ENCODE data around the gene MRPL21. TPM values are rescaled to one million over a fixed set of nuclear protein-coding genes. Genes with fewer than 3 reads are reported as not detected.

MRPL21 gene
- total RNA-seq, 1 donor from 2014 or later: 69.1 TPM

DNA sequence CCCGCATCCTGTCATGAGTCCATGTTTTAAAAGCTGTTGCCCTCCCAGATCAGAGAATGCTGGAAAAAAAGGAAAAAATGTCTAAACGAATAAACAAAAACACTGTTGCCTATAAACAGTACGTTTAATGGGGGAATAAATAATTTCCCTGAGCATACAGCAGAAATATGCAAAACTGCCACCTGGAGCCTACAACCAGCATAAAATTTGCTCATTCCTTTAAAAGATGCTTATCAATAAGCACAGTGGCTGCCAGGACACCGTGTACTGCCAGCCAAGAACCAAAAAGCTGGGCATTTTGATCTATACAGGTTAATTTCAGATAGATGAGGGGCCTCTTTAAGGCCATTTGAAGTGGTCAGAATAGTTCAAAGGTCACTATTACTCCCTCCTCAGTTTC lies 56.2 kb downstream of the MRPL21 start:
- Histone ChIP-seq H3K36me3 (ENCODE audit: insufficient read depth, low read length) (no peaks in the 10 kb centered on the region), H3K27me3 (ENCODE audit: insufficient read depth, low read length) (peaks cover 38% of the 10 kb centered on the region), H3K4me1 (ENCODE audit: insufficient read depth, low read length) (peaks cover 11% of the 10 kb centered on the region), H3K79me2 (ENCODE audit: insufficient read depth, low read length) (no peaks in the 10 kb centered on the region), H3K9ac (ENCODE audit: low read length) (no peak overlapping the region), H3K27ac (ENCODE audit: low read depth, low read length) (no peak overlapping the region), H3K4me2 (ENCODE audit: low read length) (no peak overlapping the region), H3K9me3 (ENCODE audit: insufficient read depth, low read depth, low read length) (no peaks in the 10 kb centered on the region), H3K4me3 (ENCODE audit: insufficient read depth, low read depth, low read length) (no peak overlapping the region), H2AFZ (ENCODE audit: low read depth, low read length) (no peak overlapping the region), H4K20me1 (ENCODE audit: insufficient read depth, low read length) (no peaks in the 10 kb centered on the region)
- H3K4me3 Mint-ChIP-seq (ENCODE audit: unreplicated experiment): no peak overlapping the region
- H3K9me3 Mint-ChIP-seq (ENCODE audit: unreplicated experiment): peaks cover 2% of the 10 kb centered on the region
- H3K27ac Mint-ChIP-seq (ENCODE audit: unreplicated experiment): no peak overlapping the region
- no peaks in the 10 kb centered on the region for H3K4me1 Mint-ChIP-seq (ENCODE audit: low read depth, unreplicated experiment)
- TF ChIP-seq EZH2 (IDR thresholded peaks at IDR 0.05; ENCODE audit: insufficient read depth, low read length): no peak
- TF ChIP-seq, protein P1, sequence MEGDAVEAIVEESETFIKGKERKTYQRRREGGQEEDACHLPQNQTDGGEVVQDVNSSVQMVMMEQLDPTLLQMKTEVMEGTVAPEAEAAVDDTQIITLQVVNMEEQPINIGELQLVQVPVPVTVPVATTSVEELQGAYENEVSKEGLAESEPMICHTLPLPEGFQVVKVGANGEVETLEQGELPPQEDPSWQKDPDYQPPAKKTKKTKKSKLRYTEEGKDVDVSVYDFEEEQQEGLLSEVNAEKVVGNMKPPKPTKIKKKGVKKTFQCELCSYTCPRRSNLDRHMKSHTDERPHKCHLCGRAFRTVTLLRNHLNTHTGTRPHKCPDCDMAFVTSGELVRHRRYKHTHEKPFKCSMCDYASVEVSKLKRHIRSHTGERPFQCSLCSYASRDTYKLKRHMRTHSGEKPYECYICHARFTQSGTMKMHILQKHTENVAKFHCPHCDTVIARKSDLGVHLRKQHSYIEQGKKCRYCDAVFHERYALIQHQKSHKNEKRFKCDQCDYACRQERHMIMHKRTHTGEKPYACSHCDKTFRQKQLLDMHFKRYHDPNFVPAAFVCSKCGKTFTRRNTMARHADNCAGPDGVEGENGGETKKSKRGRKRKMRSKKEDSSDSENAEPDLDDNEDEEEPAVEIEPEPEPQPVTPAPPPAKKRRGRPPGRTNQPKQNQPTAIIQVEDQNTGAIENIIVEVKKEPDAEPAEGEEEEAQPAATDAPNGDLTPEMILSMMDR (IDR thresholded peaks at IDR 0.05; ENCODE audit: insufficient read depth, low read depth, low read length): no peak
- peaks cover 76% of the 10 kb centered on the region for H3K27me3 Mint-ChIP-seq (ENCODE audit: low read depth, unreplicated experiment)
- H3K36me3 Mint-ChIP-seq (ENCODE audit: low read depth, unreplicated experiment): no peaks in the 10 kb centered on the region
- DNase-seq (ENCODE audit: low read depth): no peak
- no peak for FAIRE-seq

DNA sequence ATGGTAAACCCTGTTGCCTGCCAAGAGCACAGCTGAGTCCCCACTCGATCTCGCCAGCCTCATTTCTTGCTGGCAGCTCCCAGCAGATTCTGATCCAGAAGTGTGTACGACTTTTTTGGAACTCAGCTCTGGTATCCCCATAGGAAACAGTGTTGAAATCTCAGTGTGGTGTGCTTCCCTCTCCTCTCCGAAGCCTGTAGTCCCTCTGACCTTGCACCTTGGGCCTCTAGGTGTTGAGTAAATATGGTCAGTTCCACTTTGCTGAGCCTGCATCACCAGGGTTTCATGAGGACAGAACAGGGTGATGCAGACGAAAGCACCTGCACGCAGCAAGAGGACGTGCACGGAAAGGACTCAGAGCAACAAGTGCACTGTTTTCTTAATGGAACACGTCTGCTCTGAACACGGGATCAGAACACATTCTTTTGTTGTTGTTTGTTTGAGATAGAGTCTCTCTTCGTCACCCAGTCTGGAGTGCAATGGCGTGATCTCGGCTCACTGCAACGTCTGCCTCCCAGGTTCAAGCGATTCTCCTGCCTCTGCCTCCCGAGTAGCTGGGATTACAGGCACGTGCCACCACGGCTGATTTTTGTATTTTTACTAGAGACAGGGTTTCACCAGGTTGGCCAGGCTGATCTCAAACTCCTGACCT lies 58.2 kb downstream of the MRPL21 start:
- no peaks in the 10 kb centered on the region for H3K79me2 ChIP-seq (ENCODE audit: insufficient read depth, low read length)
- H3K4me2 ChIP-seq (ENCODE audit: low read length): no peak overlapping the region
- peaks cover 68% of the 10 kb centered on the region for H3K27me3 Mint-ChIP-seq (ENCODE audit: low read depth, unreplicated experiment)
- peaks cover 14% of the 10 kb centered on the region for H3K4me1 ChIP-seq (ENCODE audit: insufficient read depth, low read length)
- no peak overlapping the region for H3K9ac ChIP-seq (ENCODE audit: low read length)
- H3K9me3 Mint-ChIP-seq (ENCODE audit: unreplicated experiment): no peaks in the 10 kb centered on the region
- H3K9me3 ChIP-seq (ENCODE audit: insufficient read depth, low read depth, low read length): no peaks in the 10 kb centered on the region
- no peak overlapping the region for H3K27ac ChIP-seq (ENCODE audit: low read depth, low read length)
- H3K4me1 Mint-ChIP-seq (ENCODE audit: low read depth, unreplicated experiment): no peaks in the 10 kb centered on the region
- no peaks in the 10 kb centered on the region for H4K20me1 ChIP-seq (ENCODE audit: insufficient read depth, low read length)
- FAIRE-seq: no peak
- H3K36me3 ChIP-seq (ENCODE audit: insufficient read depth, low read length): no peaks in the 10 kb centered on the region
- peaks cover 40% of the 10 kb centered on the region for H3K27me3 ChIP-seq (ENCODE audit: insufficient read depth, low read length)
- no peak overlapping the region for H3K4me3 ChIP-seq (ENCODE audit: insufficient read depth, low read depth, low read length)
- H3K27ac Mint-ChIP-seq (ENCODE audit: unreplicated experiment): peak overlapping the region; percentile 9
- no peak for TF ChIP-seq EZH2 (IDR thresholded peaks at IDR 0.05; ENCODE audit: insufficient read depth, low read length)
- TF ChIP-seq, protein P1 (IDR thresholded peaks at IDR 0.05; ENCODE audit: insufficient read depth, low read depth, low read length): no peak
- no peak overlapping the region for H3K4me3 Mint-ChIP-seq (ENCODE audit: unreplicated experiment)
- no peaks in the 10 kb centered on the region for H3K36me3 Mint-ChIP-seq (ENCODE audit: low read depth, unreplicated experiment)
- no peak overlapping the region for H2AFZ ChIP-seq (ENCODE audit: low read depth, low read length)
- no peak for DNase-seq (ENCODE audit: low read depth)

DNA sequence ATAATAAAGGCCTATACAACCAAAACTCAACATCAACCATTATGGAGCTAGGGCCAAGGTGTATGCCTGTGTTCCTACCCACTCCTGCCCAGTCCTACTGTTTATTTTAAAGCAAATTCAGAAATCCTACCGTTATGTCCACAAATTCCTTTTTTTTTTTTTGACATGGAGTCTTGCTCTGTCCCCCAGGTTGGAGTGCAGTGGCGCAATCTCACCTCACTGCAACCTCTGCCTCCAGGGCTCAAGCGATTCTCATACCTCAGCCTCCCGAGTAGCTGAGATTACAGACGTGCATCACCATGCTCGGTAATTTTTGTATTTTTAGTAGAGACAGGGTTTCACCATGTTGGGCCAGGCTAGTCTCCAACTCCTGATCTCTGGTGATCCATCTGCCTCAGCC lies 58.8 kb downstream of the MRPL21 start:
- Mint-ChIP-seq H3K9me3 (ENCODE audit: unreplicated experiment) (no peaks in the 10 kb centered on the region), H3K4me3 (ENCODE audit: unreplicated experiment) (no peak overlapping the region), H3K36me3 (ENCODE audit: low read depth, unreplicated experiment) (no peaks in the 10 kb centered on the region), H3K27me3 (ENCODE audit: low read depth, unreplicated experiment) (peaks cover 70% of the 10 kb centered on the region), H3K27ac (ENCODE audit: unreplicated experiment) (peak overlapping the region; percentile 62), H3K4me1 (ENCODE audit: low read depth, unreplicated experiment) (no peaks in the 10 kb centered on the region)
- H3K9me3 ChIP-seq (ENCODE audit: insufficient read depth, low read depth, low read length): no peaks in the 10 kb centered on the region
- DNase-seq (ENCODE audit: low read depth) (no peak), FAIRE-seq (no peak)
- H3K27me3 ChIP-seq (ENCODE audit: insufficient read depth, low read length): peaks cover 40% of the 10 kb centered on the region
- no peaks in the 10 kb centered on the region for H3K36me3 ChIP-seq (ENCODE audit: insufficient read depth, low read length)
- no peak overlapping the region for H2AFZ ChIP-seq (ENCODE audit: low read depth, low read length)
- H3K27ac ChIP-seq (ENCODE audit: low read depth, low read length): no peak overlapping the region
- H3K4me1 ChIP-seq (ENCODE audit: insufficient read depth, low read length): peaks cover 20% of the 10 kb centered on the region
- H3K79me2 ChIP-seq (ENCODE audit: insufficient read depth, low read length): no peaks in the 10 kb centered on the region
- peaks cover 4% of the 10 kb centered on the region for H4K20me1 ChIP-seq (ENCODE audit: insufficient read depth, low read length)
- no peak overlapping the region for H3K4me3 ChIP-seq (ENCODE audit: insufficient read depth, low read depth, low read length)
- H3K9ac ChIP-seq (ENCODE audit: low read length): no peak overlapping the region
- no peak overlapping the region for H3K4me2 ChIP-seq (ENCODE audit: low read length)
- TF ChIP-seq EZH2 (IDR thresholded peaks at IDR 0.05; ENCODE audit: insufficient read depth, low read length): no peak
- TF ChIP-seq, protein P1 (IDR thresholded peaks at IDR 0.05; ENCODE audit: insufficient read depth, low read depth, low read length): no peak

Data from astrocyte (in vitro differentiated cells and primary cell).